Measurements from ENCODE around the gene RFNG.

The RFNG gene

GRCh38 chr17:82089723-82090548, 38.3 kb upstream of the RFNG start:
- peak; percentile 41 for DNase-seq (ENCODE audit: low read depth)
- no peak overlapping the region for H3K4me3 ChIP-seq (ENCODE audit: low read depth, low read length)
- TF ChIP-seq, protein P1, sequence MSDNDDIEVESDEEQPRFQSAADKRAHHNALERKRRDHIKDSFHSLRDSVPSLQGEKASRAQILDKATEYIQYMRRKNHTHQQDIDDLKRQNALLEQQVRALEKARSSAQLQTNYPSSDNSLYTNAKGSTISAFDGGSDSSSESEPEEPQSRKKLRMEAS (IDR thresholded peaks at IDR 0.05; ENCODE audit: low read depth, low read length), result no peak
- TF ChIP-seq, protein P2, sequence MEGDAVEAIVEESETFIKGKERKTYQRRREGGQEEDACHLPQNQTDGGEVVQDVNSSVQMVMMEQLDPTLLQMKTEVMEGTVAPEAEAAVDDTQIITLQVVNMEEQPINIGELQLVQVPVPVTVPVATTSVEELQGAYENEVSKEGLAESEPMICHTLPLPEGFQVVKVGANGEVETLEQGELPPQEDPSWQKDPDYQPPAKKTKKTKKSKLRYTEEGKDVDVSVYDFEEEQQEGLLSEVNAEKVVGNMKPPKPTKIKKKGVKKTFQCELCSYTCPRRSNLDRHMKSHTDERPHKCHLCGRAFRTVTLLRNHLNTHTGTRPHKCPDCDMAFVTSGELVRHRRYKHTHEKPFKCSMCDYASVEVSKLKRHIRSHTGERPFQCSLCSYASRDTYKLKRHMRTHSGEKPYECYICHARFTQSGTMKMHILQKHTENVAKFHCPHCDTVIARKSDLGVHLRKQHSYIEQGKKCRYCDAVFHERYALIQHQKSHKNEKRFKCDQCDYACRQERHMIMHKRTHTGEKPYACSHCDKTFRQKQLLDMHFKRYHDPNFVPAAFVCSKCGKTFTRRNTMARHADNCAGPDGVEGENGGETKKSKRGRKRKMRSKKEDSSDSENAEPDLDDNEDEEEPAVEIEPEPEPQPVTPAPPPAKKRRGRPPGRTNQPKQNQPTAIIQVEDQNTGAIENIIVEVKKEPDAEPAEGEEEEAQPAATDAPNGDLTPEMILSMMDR (IDR thresholded peaks at IDR 0.05; ENCODE audit: low read depth, low read length), result no peak

DNA sequence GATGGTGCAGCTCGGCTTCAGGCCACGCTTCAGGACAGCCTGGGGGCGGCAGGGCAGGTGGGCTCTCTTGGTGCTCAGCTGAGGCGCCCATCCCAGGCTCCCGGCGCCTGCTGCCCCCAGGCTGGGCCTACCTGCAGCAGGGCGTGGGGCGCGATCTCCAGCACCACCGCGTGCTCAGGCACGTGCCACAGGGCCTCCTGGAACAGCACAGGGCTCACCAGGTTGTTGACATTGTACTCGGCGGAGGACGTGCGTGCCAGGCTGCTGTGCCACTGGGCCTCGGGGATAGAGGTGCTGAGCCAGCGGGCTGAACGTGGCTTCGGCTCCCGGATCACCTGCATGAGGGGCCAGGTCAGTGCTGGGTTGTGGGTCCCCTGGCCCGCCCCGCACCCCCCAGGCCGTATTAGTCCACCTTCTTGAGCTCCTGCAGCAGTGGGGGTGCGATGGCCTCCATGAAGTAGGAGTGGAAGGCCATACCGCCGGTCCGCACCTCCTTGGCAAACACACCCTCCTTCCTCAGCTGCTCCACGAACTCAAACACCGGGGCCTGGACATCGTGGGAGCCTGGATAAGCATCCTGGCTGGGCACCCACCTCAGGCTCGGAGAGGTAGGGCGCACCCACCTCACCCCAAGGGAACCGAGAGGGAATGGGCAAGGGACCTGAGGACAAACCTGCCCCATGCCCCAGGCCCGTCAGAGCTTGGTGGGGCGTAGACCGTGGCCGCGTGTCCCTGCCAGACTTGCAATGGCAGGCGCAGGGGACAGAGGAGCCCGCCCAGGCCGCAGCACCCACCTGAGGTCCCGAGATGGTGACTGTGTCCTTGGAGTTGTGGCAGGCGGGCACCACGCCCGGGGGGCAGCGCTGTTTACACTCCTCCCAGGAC, 37.5 kb upstream of the RFNG start:
- peak; percentile 4 for DNase-seq (ENCODE audit: low read depth)
- H3K4me3 ChIP-seq (ENCODE audit: low read depth, low read length), result no peak overlapping the region
- TF ChIP-seq POLR2A (IDR thresholded peaks at IDR 0.05; ENCODE audit: extremely low read depth, insufficient read length) (peak; percentile 7), MYC (IDR thresholded peaks at IDR 0.05; ENCODE audit: low read depth, low read length) (no peak)

GRCh38 chr17:82087961-82088837, 36.6 kb upstream of the RFNG start:
- DNase-seq (ENCODE audit: low read depth), result no peak
- H3K4me3 ChIP-seq (ENCODE audit: low read depth, low read length), result no peak overlapping the region
- TF ChIP-seq MYC (IDR thresholded peaks at IDR 0.05; ENCODE audit: low read depth, low read length), result no peak
- TF ChIP-seq, protein P2 (IDR thresholded peaks at IDR 0.05; ENCODE audit: low read depth, low read length), result no peak
- TF ChIP-seq, protein P1 (IDR thresholded peaks at IDR 0.05; ENCODE audit: low read depth, low read length), result no peak
- TF ChIP-seq POLR2A (IDR thresholded peaks at IDR 0.05; ENCODE audit: extremely low read depth, insufficient read length), result peak; percentile 20

DNA sequence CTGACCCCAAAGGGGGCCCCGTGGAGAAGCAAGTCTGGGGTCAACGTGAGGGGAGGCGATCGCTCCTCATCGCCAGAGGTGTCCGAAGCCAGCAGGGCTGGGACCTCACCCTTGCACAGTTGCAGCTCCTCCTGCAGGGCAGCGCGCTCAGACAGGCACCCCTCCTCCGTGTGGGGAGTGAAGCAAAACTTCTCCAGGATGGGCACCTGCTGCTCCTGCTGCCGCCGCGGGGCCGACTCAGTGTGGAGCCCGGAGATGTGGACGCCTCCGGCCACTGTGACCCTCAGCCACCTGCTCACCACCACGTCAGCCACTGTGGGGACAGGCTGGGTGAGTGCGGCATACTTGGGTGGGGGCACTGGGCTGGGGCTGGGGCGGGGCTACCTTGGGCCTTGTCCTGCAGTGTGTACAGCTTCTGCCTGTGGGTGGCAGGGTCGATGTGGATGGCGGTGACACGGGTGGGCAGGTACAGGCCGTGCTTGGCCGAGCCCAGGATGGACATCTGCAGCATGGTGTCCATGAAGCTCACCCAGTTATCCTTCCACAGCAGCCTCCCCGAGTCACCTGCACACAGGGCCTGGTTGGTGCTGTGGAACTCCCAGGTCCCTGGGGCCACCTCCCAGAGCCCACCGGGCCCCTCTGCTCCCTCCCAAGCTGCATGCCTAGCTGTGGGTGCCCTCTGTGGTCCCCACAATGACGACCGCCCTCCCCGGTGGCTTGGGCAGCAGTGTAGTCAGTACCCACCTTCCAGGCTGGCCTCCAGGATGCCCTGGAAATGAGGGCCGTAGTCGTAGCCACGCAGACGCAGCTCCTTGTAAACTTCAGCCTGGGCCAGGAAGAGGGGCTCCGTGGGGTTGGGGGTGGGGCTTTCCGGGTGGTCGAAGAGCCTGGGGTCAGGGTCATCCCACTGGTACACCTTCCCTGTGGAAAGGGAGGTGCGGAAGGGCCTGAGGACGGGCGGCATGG, 35.6 kb upstream of the RFNG start:
- no peak overlapping the region for H3K4me3 ChIP-seq (ENCODE audit: low read depth, low read length)
- no peak for DNase-seq (ENCODE audit: low read depth)
- peak; percentile 9 for TF ChIP-seq POLR2A (IDR thresholded peaks at IDR 0.05; ENCODE audit: extremely low read depth, insufficient read length)
- TF ChIP-seq, protein P2 (IDR thresholded peaks at IDR 0.05; ENCODE audit: low read depth, low read length), result no peak
- TF ChIP-seq, protein P1 (IDR thresholded peaks at IDR 0.05; ENCODE audit: low read depth, low read length), result no peak

DNA sequence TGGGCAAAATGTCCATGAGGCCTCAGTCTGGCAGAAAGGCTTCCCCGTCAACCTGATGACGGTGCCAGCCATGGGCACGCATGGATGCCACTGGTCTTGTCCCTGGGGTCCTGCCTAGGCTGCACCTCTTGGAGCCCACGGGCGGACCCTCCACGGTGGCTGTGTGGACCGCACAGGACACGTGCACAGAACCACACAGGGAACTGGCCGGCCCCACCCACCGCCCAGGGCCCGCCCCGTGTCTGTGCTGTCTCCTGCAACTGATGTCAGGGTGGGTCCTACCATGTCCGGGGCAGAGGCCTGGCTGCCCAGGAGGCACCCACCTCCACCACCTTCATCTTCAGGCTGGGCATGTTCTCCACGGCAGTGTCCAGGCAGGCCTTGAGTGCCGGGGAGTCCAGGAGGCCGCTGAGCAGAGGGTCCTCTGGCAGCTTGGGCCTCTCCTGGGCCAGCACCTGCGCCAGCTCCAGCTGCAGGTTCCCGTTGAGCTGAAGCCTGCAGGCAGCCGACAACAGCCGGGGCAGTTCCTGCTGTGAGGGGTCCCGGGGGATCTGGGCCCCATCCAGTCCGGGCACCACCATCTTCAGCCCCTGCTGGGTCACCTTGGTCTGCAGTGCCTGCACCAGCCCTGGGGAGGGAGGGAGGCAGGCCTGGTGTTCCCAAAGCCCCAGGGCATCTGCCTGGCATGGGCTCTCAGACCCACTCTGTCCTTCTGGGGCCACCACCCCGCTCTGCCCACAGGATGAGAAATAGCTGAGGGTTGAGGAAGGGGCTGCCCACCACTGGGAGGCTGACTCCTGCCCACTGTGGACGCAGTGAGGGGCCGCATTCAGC, 34.5 kb upstream of the RFNG start:
- no peak for DNase-seq (ENCODE audit: low read depth)
- H3K4me3 ChIP-seq (ENCODE audit: low read depth, low read length), result no peak overlapping the region
- TF ChIP-seq POLR2A (IDR thresholded peaks at IDR 0.05; ENCODE audit: extremely low read depth, insufficient read length) (no peak), MYC (IDR thresholded peaks at IDR 0.05; ENCODE audit: low read depth, low read length) (no peak)
- TF ChIP-seq, protein P2 (IDR thresholded peaks at IDR 0.05; ENCODE audit: low read depth, low read length), result no peak
- TF ChIP-seq, protein P1 (IDR thresholded peaks at IDR 0.05; ENCODE audit: low read depth, low read length), result no peak

All from NB4 (cell line).